Body of pancreas (tissue), 4 donors: ENCODE data around the gene IFI44L.

Experiments
- CTCF ChIP-seq, 7 experiments: fragments of 450-650 bp in 4 of 7; fragments of 200-600 bp in 3 of 7; sonication (generic) in 3 of 7; IDR thresholded peaks; one replicate each; pipeline ENCODE4 v1.5.1; 2016 to 2019; ENCODE audit warnings: antibody characterized with exemption in 7 of 7
- POLR2A ChIP-seq, 3 donors: fragments of 450-650 bp; IDR thresholded peaks; one replicate each; pipeline ENCODE4 v1.6.1; 2016; ENCODE audit warnings: antibody characterized with exemption in 3 of 3, mild to moderate bottlenecking in 2 of 3

- no peak for TF ChIP-seq CTCF (IDR thresholded peaks at IDR 0.05)
- TF ChIP-seq POLR2A (IDR thresholded peaks at IDR 0.05) = no peak
Measured at GRCh38 chr1:78624035-78624434, 3.8 kb downstream of the IFI44L start.
